ENCODE measurements around the gene C1orf159. TPM values are rescaled to one million over a fixed set of nuclear protein-coding genes. Genes with fewer than 3 reads are reported as not detected.

C1orf159 gene
- total and polyA plus RNA-seq, 2 of the 8 experiments (the other 6 are each of a cell fraction or from before 2014, with no cell fraction given), result 10.0 to 10.9 TPM

DNA sequence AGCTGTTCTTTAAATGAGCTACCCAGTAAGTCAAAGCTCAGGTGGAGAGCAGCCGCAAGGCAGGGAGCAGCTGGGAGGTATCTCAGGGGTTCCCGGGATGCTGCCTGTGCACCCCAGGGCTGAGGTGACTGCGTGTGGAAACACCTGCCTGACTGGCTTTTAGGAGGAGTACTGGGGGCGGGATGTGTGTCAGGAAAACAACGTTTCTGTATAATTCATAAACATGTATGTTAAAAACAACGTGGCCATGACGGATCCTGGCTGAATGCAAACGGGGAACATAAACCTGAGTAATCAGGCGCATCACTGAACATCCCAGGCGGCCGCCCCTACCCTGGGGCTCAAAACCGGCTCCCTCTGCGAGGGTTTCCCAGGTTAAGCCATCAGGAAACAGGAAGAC, 1.5 kb downstream of the C1orf159 start:
- peaks cover 7% of the 10 kb centered on the region; the same call in 1 of the 2 replicates for H3K23me2 ChIP-seq (ENCODE audit: low read depth, low read length)
- H2AK5ac ChIP-seq (ENCODE audit: low read depth, low read length), result no peak overlapping the region
- POLR2A ChIA-PET (ENCODE audit: partially characterized antibody), result no interaction called here
- peak overlapping the region in 2 of 4 experiments; percentile 50 to 72; a peak in 2 of 8 replicates for H3K4me3 ChIP-seq (ENCODE audit: extremely low read depth in 1 of 4, insufficient read depth in 2 of 4, low read depth in 3 of 4, low read length in 4 of 4)
- H3K14ac ChIP-seq (ENCODE audit: insufficient read length), result no peak overlapping the region
- H3K9me3 ChIP-seq (ENCODE audit: insufficient read depth in 2 of 2, low read depth in 1 of 2, low read length in 1 of 2), result peaks cover 4 to 5% of the 10 kb centered on the region in 2 experiments; a peak in 1 of 4 replicates
- H3K56ac ChIP-seq (replicated peaks; ENCODE audit: insufficient read length, low read depth, low read length), result no peak overlapping the region
- H3K4me2 ChIP-seq (ENCODE audit: insufficient read depth in 1 of 2, low read depth in 2 of 2, low read length in 2 of 2), result peak overlapping the region; percentile 75 to 86
- H3K79me1 ChIP-seq (ENCODE audit: low read depth, low read length), result peaks cover 10% of the 10 kb centered on the region
- no peak overlapping the region for H3K9ac ChIP-seq (replicated peaks in 1 of 4; ENCODE audit: extremely low read depth in 1 of 4, low read depth in 3 of 4, low read length in 3 of 4)
- 93% methylated on average over 13 of the region's 13 CpGs; no CpG with 5 or more reads in 1 of the 2 experiments for WGBS, 2 experiments (ENCODE audit: extremely low coverage in 1 of 2, insufficient coverage in 1 of 2, insufficient read length in 1 of 2, insufficient replicate concordance in 2 of 2, low coverage in 1 of 2, low lambda C conversion rate in 2 of 2, missing lambda C conversion rate in 1 of 2)
- no peak overlapping the region for H2BK120ac ChIP-seq (replicated peaks; ENCODE audit: low read depth, low read length)
- H4K8ac ChIP-seq (ENCODE audit: extremely low read depth, insufficient read depth, low read length), result peak overlapping the region; percentile 48; the same call in 1 of the 2 replicates
- no peak overlapping the region for H2BK5ac ChIP-seq (ENCODE audit: low read depth, low read length)
- no peak overlapping the region for H2BK15ac ChIP-seq (ENCODE audit: low read length)
- H4K5ac ChIP-seq (ENCODE audit: insufficient read length, low read depth, low read length), result no peak overlapping the region
- no peak overlapping the region for H3K4ac ChIP-seq (replicated peaks; ENCODE audit: insufficient read length, low read depth, low read length)
- H3K27ac ChIP-seq (ENCODE audit: low read depth, low read length), result no peak overlapping the region
- no peak overlapping the region for H2AFZ ChIP-seq (ENCODE audit: low read length)
- H3K18ac ChIP-seq (ENCODE audit: extremely low read depth, low read length), result no peak overlapping the region
- DNase-seq (ENCODE audit: low read depth in 1 of 2, low spot score in 2 of 2) (no peak), FAIRE-seq (no peak)
- no peak overlapping the region for H2BK20ac ChIP-seq (ENCODE audit: low read length)
- peaks cover 2 to 19% (median 15%) of the 10 kb centered on the region in 4 experiments; a peak in 6 of 7 replicates for H3K27me3 ChIP-seq (replicated peaks in 1 of 4; ENCODE audit: control insufficient read depth in 3 of 4, extremely low read depth in 1 of 4, insufficient read depth in 3 of 4, low read length in 3 of 4)
- no peak overlapping the region for H3K23ac ChIP-seq (ENCODE audit: insufficient read length)
- peaks cover 0 to 5% (median 2%) of the 10 kb centered on the region in 4 experiments; a peak in 4 of 7 replicates for H3K4me1 ChIP-seq (replicated peaks in 1 of 4; ENCODE audit: control insufficient read depth in 3 of 4, insufficient read depth in 4 of 4, low read length in 3 of 4)
- CTCF ChIA-PET (ENCODE audit: partially characterized antibody), result interaction anchor here (1.0 to 2.0 kb wide), 2 partner anchors 83 to 176 kb away, joined by 4 to 6 read pairs; no protein-coding TSS in a partner anchor
- peaks cover 1 to 4% of the 10 kb centered on the region in 2 experiments for H4K20me1 ChIP-seq (replicated peaks in 1 of 2; ENCODE audit: control insufficient read depth in 1 of 2, insufficient read depth in 2 of 2, low read length in 2 of 2)
- no peak overlapping the region for H4K91ac ChIP-seq (replicated peaks; ENCODE audit: insufficient read length, low read length)
- no peak overlapping the region for H2BK12ac ChIP-seq (ENCODE audit: low read depth, low read length)
- H3K79me2 ChIP-seq (ENCODE audit: control insufficient read depth in 1 of 2, insufficient read depth in 2 of 2, low read length in 2 of 2), result peaks cover 0 to 14% of the 10 kb centered on the region in 2 experiments; a peak in 1 of 4 replicates
- H3K36me3 ChIP-seq (ENCODE audit: control insufficient read depth in 2 of 4, insufficient read depth in 4 of 4, low read length in 3 of 4), result no peaks in the 10 kb centered on the region
- TF ChIP-seq CHD1 (IDR thresholded peaks at IDR 0.05; ENCODE audit: low read depth, low read length), result no peak
- no peak for TF ChIP-seq ATF2 (IDR thresholded peaks at IDR 0.05; ENCODE audit: low read length)
- no peak for TF ChIP-seq CEBPB (IDR thresholded peaks at IDR 0.05; ENCODE audit: low read depth, low read length)
- no peak for TF ChIP-seq RBBP5 (IDR thresholded peaks at IDR 0.05; ENCODE audit: borderline replicate concordance, low read depth, low read length)
- no peak for TF ChIP-seq CTBP2 (IDR thresholded peaks at IDR 0.05; ENCODE audit: borderline replicate concordance, insufficient read depth, insufficient read length, low read length)
- no peak for TF ChIP-seq SIX5 (IDR thresholded peaks at IDR 0.05; ENCODE audit: low read depth, low read length)
- TF ChIP-seq RAD21 (IDR thresholded peaks at IDR 0.05 in 1 of 2, conservative IDR thresholded peaks at IDR 0.05 in 1 of 2; ENCODE audit: low read depth in 2 of 2, low read length in 2 of 2), result no peak
- TF ChIP-seq POU5F1 (IDR thresholded peaks at IDR 0.05; ENCODE audit: low read depth, low read length), result no peak
- no peak for TF ChIP-seq YY1 (IDR thresholded peaks at IDR 0.05; ENCODE audit: low read depth, low read length)
- no peak for TF ChIP-seq HDAC6 (IDR thresholded peaks at IDR 0.05; ENCODE audit: low read depth, low read length)
- no peak for TF ChIP-seq CBX5 (IDR thresholded peaks at IDR 0.05; ENCODE audit: low read depth, low read length)
- no peak for TF ChIP-seq TBP (IDR thresholded peaks at IDR 0.05; ENCODE audit: low read depth, low read length)

Data from H1 (cell line).